CMK (cell line): Measurements from ENCODE around the gene NEURL4.
"Not testable (repeated sequence)": the region's sequence is repeated elsewhere in the genome, so short reads cannot be mapped to it uniquely, and the experiment has no call there.

Source experiments
- DNase-seq: peaks from one replicate; pipeline ENCODE4 v3.0.0-alpha.2; 2010; ENCODE audit warnings: low read depth

The NEURL4 gene

DNA sequence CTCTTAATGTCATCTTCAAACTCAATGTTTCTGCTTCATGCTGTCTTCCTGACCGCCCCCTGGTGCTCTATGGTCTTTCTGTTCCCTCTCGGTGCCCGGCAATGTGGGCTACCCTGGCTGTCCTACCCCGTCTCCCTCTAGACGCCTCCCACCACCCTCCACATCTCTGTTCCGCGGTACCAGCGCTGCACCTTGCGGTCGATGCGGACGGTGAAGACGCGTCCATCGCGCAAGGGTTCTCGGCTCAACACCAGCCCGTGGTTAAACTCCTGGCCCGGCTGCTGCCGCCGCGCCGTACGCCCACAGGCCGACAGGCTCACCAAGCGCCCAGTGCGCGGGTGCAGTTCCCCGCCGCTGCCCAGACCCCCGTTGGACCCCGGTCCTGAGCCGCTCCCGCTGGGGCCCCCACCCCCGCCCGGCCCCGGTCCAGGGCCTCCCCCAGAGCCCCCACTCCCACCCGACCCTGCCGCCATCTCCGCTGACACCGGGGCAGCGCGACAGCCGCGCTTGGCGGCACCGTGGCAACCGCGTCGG lies at the start of gene NEURL4:
Gene NEURL4 (minus strand): TSS at position 496 of the 534 bp plus-strand sequence. CDS start 23 bp downstream, at position 473.
- no peak for DNase-seq

DNA sequence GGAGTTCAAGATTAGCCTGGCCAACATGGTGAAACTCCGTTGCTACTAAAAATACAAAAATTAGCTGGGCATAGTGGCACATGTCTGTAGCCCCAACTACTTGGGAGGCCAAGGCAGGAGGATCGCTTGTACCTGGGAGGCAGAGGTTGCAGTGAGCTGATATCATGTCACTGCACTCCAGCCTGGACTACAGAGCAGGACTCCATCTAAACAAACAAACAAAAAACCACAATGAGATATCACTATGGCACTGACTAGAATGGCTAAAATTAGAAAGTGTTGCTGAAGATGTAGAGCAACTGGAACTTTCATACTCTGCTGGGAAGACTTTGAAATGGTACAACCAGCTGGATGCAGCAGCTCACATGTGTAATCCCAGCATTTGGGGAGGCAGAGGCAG lies 45.2 kb upstream of the NEURL4 start:
- no peak for DNase-seq

DNA sequence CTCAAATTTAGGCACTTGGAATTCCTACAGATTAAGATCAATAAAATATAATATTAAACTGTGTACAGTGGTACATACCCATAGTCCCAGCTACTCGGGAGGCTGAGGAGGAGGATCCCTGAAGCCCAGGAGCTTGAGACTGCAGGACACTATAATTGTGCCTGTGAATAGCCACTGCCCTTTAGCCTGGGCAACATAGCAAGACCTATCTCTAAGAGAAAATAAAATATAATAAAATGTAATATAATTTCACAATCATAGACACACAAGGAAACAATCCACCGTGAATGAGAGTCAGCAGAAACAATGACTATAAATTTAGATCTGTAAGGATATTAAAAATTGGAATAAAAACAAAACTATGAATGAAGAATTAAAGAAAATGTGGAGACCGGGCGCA lies 41.7 kb upstream of the NEURL4 start:
- DNase-seq: no peak

DNA sequence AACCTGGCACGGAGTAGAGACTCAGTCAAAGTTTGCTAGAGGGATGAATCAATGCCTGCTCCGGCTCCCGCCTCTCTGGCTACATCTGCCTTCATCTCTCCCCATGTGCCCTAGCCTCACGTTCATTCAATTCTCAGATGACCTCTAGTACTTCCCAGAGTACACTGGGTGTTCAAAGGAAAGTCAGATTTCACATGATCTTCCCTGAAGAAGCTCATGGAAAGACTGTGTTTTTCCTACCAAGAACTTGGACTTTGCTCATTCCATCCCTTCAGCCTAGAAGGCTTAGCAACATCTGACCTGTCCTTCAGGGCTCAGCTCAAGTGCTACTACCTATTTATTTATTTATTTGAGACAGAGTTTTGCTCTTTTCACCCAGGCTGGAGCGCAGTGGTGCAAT lies 40.7 kb upstream of the NEURL4 start:
- DNase-seq: no peak

DNA sequence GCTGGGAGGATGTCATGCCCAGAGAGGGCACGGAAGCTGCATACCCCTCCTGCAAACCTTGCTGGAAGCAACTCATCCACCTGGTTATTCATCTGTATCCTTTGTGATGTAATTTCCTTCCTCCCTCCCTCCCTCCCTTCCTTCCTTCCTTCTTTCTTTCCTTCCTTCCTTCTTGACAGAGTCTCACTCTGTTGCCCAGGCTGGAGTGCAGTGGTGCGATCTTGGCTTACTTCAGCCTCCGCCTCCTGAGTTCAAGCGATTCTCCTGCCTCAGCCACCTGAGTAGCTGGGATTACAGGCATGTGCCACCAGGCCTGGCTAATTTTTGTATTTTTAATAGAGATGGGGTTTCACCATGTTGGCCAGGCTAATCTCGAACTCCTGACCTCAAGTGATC lies 39.5 kb upstream of the NEURL4 start:
- not testable (repeated sequence) for DNase-seq

DNA sequence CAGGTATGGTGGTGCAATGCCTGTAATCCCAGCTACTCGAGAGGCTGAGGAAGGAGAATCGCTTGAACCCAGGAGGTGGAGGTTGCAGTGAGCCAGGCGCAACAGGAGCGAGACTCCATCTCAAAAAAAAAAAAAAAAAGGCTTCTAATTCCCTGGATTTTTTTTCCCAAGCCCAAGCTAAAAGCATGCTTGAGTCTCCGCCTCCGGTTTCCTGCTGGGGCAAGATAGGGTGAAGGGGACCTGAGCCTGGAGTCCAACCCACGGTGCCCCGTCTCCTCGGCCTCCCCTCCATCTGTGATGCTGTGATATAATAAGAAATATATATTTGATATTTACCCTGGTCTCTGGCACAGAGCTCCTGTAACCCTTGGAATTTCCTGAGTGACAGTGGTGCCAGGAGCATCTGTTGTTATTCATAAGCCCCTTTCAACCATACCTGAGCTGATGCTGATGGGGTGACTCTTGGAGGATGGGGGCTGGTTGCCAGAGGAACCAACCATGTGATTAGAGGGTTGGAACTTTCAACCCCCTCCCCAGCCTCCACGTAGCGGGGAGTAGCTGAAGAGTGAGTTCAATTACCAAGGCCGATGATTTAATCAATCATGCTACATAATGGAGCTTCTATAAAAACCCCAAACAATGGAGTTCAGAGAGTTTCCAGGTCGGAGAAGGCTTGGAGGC lies 38.9 kb upstream of the NEURL4 start:
- no peak for DNase-seq

DNA sequence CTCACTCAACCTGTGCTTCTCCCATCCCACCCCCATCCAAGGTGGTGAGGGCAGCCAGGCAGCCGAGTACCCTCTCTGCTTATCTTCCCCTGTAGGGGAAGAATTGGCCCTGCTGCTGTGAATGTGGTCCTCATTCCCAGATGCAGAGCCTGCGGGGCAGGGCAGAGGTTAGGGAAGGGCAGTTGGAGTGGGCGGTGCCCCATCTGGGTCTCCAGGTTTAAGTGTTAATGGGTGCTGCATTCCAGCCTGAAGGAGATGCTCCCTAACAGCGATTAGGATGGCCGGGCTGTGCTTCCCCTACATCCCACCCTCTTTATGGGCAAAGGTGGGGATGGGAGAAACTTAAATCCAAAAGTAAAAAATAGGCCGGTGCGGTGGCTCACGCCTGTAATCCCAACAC lies 37.9 kb upstream of the NEURL4 start:
- no peak for DNase-seq

DNA sequence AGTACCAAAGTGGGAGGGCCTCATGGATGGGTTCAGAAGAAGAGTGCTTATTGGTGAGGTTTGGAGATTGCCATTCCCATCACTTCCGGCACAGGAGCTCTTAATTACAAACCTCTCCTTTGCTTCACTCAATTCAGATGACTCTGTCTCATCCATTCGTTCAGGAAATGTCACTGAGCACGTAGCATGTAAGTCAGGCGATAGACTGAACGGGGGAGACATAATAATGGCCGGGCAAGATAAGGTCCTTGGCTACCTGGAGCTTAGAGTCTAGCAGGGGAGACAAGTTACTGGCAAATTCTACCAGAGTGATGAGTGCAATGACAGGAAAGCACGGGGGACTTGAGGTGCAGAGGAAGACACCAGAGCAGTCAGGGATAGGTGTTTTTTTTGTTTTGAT lies 36.8 kb upstream of the NEURL4 start:
- DNase-seq: not testable (repeated sequence)

DNA sequence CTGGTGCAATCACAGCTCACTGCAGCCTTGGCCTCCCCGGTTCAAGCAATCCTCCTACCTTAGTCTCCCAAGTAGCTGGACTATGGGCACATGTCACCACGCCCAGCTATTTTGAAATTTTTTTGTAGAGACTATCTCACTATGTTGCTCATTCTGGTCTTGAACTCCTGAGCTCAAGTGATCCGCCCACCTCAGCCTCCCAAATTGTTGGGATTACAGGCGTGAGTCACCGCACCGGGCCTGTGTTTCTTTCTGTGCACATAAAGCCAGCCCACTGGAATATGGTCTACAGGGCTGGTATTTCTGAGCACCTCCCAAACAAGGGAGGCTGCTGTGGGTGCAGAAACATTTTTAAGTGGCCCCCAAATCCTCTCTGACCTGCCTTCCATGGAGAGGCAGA lies 34.2 kb upstream of the NEURL4 start:
- DNase-seq: no peak

DNA sequence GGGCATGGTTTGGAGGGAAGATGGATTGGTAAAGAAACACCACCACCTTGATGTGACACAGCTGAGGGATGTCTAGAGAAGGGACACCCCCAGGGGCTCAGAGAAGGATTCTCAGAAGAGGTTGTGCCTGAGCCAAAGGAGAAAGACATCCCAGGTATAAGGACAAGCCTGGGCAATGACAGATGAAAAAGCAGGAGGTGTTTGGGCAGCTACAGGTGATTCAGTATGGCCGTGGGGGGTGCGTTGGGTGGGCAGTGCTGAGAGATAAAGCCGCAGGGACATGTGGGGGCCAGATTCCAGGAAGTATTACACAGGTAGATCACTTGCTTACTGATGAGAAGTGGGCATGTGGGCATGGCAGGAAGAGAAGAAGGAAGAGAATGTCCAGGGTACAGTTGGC lies 32.8 kb upstream of the NEURL4 start:
- no peak for DNase-seq

DNA sequence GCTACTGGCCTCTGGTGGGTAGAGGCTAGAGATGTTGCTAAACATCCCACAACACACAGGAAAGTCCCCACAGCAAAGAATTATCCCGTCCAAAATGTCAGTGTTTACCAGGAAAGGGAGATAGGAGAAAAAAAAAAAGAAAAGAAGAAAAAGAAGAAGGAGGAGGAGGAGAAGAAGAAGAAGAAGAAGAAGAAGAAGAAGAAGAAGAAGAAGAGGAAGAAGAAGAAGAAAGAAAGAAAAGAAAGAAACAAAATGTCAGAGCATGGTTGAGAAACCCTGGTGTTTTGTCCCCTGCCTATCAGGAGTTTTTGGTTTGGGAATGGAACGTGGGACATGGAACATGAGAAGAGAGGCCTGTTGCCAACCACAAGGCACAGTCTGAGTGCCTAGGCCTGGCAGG lies 28.2 kb upstream of the NEURL4 start:
- DNase-seq: no peak

DNA sequence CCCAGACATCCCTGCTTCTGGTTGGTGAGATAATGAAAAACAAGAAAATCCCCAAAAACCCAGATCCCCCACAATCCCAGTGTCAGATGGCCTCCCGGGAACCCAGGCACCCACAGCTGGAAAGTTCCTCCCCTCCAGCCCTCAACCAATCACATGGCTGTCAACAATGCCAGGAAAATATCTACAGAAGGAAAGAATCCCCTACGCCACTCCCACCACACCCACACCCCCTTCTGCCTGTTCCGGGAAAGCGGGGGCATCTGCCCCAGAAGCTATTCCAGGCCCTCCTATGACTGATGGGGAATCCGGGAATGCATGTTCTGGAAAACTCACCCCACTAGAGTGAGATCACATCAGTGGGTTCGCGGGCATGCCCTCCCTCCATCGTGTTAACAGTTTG lies 27.6 kb upstream of the NEURL4 start:
- DNase-seq: no peak

DNA sequence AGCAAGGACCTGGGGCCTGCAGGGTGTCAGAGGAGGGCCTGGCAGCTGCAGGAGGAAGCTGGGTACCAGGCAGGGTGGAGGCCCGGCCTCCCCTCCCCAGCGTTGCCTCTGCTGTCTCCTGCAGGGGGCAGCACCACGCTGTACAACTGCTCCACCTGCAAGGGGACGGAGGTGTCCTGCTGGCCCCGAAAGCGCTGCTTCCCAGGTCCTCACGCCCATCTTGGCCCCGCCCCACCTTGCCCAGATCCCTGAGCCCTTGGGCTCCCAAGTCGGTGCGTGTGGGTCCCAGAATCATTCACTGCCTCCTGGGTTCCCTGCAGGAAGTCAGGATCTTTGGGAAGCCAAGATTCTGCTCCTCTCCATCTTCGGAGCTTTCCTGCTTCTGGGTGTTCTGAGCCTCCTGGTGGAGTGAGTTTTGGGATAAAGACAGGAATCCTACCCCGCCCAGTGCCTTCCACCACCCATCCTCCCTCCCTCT lies 27.0 kb upstream of the NEURL4 start:
- peak; percentile 62 for DNase-seq

DNA sequence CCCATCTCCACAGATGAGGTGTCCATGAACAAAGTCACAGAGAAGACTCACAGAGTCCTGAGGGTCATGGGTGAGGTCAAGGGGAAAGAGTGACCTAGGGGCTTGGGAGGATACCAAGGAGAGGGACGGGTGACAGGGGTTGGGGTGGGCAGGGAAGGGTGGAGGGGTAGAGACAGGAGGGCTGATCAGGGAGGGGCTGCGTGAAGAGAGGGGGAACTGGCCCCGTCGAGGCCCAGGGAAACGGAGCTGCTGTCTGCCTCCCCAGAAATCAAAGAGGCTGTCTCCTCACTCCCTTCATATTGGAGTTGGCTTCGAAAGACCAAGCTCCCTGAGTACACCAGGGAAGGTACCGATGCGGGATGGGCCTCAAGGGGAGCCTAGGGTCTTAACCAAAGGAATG lies 26.4 kb upstream of the NEURL4 start:
- no peak for DNase-seq

DNA sequence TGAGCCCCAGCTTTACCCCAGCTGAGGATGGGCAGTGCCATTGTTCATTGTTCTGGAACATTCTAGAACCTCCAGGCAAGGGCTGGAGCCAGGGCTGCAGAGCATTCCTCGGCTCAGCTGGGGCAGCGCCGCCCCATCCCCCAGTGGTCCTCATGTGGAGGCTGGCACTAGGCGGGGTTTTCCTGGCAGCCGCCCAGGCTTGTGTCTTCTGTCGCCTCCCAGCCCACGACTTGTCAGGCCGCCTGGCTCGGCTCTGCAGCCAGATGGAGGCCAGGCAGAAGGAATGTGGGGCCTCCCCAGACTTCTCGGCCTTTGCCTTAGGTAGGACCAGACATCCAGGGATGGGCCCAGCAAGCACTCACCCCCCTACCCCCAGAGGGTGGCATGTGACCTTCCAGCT lies 25.9 kb upstream of the NEURL4 start, which contains the start of gene TMEM95:
Gene TMEM95 (plus strand): TSS at position 104 of the 400 bp plus-strand sequence. CDS start 49 bp downstream, at position 153.
- DNase-seq: no peak

DNA sequence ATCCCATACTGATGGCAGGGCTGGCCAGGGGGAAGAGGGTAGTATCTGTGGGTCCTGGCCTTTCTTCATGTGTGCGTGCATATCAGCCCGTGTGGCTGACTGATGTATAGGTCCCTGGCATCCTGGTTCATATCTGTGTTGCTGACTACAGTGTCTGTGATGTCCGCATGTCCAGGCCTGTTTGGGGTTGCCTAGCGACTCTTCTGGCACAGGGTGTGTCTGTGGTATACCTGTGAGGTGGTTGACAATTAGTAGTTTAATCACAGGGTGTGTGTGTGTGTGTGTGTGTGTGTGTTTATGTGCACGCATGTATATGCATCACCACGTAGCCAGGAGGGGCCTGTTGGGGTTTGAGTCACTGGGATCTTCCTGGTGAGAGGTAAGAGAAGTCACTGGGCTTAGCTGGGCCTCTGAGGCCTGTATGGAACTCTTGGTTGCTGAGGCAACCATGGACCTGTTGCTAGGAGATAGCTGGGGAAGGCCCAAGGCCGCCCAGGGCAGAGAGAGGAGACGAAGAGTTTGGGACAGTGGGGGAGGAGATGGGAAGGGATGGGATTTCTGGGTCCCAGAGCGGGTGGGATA lies 25.2 kb upstream of the NEURL4 start:
- no peak for DNase-seq

DNA sequence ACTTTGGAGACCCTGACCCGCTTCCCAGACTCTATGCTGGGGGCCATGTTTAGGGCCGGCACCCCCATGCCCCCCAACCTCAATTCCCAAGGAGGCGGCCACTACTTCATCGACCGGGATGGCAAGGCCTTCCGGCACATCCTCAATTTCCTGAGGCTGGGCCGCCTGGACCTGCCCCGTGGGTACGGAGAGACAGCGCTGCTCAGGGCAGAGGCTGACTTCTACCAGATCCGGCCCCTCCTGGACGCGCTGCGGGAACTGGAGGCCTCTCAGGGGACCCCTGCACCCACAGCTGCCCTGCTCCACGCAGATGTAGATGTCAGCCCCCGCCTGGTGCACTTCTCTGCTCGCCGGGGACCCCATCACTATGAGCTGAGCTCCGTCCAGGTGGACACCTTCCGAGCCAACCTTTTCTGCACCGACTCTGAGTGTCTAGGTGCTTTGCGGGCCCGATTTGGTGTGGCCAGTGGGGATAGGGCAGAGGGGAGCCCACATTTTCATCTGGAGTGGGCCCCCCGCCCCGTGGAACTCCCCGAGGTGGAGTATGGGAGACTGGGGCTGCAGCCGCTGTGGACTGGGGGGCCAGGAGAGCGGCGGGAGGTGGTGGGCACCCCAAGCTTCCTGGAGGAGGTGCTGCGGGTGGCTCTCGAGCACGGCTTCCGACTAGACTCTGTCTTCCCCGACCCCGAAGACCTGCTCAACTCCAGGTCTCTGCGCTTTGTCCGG lies 23.9 kb upstream of the NEURL4 start:
- no peak for DNase-seq

DNA sequence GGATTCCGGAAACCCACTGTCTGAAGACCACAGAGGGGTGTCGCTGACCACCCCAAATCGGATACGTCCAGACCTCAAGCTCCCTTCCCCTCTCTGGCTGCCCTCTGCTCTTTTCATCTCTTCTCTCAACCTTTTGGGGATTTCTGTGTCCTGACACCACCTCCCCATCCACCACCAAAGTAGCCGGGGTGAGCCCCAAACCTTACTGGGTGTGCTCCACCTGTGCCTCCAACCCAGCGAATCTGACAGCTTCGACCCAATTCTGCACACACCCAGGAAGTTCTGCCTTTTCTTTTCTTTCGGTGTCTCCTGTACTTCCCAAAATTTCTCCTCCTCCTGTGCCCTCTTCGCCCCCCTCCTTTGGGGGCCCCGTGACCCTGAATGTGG lies 23.4 kb upstream of the NEURL4 start:
- no peak for DNase-seq

DNA sequence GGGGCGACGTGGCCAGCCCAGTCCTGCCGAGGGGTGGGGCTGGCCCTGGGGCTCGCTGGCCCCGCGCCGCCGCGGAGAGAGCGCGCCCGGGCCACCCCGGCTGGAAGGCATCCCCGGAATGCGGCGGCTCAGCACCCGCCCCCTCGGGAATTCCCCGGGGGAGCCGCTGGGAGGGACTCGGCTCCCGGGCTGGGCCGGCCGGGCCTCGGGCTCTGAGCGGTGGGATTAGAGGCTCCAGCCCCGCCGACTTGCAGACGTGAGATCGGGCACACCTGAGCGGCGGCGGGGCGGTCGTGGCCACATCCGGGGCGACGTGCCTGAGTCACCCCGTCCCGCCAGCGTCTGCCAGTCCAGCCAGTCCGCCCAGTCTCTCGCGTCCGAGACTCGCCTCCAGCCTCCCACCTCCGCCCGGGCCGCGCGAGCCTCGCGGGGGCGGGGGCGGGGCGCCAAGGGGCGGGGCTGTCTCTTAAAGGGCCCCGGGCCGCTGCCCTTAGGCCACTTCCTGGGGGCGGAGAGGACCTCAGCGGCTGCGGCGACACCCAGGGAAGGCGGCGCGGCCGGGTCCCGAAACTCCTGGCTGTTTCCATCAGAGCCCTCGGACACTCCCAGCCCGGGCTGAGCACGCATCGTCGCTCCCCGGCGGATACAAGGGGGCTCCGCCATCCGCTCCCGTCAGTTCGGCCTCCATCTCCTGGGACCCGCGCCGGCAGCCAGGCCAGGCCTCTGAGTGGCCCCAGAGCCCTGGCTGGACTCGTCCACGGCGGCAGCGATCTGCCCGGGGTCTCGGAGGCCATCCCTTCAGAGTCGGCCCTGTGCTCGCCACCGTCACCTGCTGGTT lies 22.7 kb upstream of the NEURL4 start, which contains the start of gene KCTD11:
Gene KCTD11 (plus strand): TSS at position 498 of the 838 bp plus-strand sequence.
- DNase-seq: no peak

DNA sequence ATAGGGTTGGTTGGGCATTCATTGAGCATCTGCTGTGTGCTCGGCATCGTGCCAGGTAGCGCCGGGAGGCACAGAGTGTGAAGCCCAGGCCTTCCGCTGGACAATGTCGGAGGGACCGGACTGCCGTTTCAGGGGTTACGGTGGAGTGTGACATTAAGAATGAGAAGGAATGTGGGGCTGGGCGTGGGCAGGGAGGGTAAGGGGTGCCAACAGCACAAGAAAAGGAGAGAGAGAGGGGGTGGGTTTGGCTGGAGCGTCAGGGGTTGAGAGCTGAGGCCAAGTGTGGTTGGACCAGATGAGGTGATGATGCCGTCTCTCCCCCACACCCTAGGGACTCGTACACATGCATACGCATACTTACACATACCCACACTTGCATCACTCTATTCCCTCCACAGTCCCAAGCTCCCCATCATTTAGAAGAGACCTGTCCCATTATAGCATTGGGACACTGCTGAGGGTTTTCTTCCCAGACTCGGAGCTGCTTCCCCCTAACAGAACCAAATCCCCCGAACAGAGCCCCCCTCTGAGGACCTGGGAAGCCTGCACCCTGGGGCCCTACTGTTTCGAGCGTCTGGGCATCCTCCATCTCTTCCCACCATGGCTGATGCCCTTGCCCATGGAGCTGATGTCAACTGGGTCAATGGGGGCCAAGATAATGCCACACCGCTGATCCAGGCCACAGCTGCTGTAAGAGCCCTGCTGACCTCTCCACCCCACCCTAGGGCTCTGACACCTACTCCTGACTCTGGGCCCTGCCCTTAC lies 19.5 kb upstream of the NEURL4 start:
- no peak for DNase-seq
